Measurements from ENCODE around the gene CCNE1.
A peak's percentile ranks its signal among the peaks of the same experiment; 100 is the strongest.
"Not testable (repeated sequence)": the region's sequence is repeated elsewhere in the genome, so short reads cannot be mapped to it uniquely, and the experiment has no call there.

Gene CCNE1

GRCh38 chr19:29789007-29789406, 22.8 kb upstream of the CCNE1 start:
- DNase-seq: no peak

- no peak for DNase-seq
Observed at GRCh38 chr19:29793116-29793727, 18.6 kb upstream of the CCNE1 start.

- DNase-seq: not testable (repeated sequence)
Observed at GRCh38 chr19:29794490-29794889, 17.3 kb upstream of the CCNE1 start.

- DNase-seq: no peak
Observed at GRCh38 chr19:29795461-29796172, 16.2 kb upstream of the CCNE1 start.

- no peak for DNase-seq
Observed at GRCh38 chr19:29796173-29796573, 15.6 kb upstream of the CCNE1 start.

GRCh38 chr19:29798774-29799497, 12.9 kb upstream of the CCNE1 start:
- DNase-seq: no peak

- no peak for DNase-seq
Observed at GRCh38 chr19:29800100-29800825, 11.5 kb upstream of the CCNE1 start.

- DNase-seq: not testable (repeated sequence)
Observed at GRCh38 chr19:29803951-29804350, 7.8 kb upstream of the CCNE1 start.

GRCh38 chr19:29804493-29804892, 7.3 kb upstream of the CCNE1 start:
- no peak for DNase-seq

- no peak for DNase-seq
Observed at GRCh38 chr19:29805031-29805965, 6.5 kb upstream of the CCNE1 start.

- no peak for DNase-seq
Observed at GRCh38 chr19:29806098-29806866, 5.5 kb upstream of the CCNE1 start.

- no peak for DNase-seq
Observed at GRCh38 chr19:29807178-29807577, 4.6 kb upstream of the CCNE1 start.

GRCh38 chr19:29807870-29808405, 3.9 kb upstream of the CCNE1 start:
- no peak for DNase-seq

GRCh38 chr19:29809795-29810503, 1.8 kb upstream of the CCNE1 start:
- DNase-seq: no peak

- DNase-seq: no peak
Observed at GRCh38 chr19:29810504-29810871, 1.3 kb upstream of the CCNE1 start.

- peak; percentile 23 for DNase-seq
Observed at GRCh38 chr19:29812080-29812880, 489 bp downstream of the CCNE1 start.

- DNase-seq: no peak
Observed at GRCh38 chr19:29812881-29813275, 1.1 kb downstream of the CCNE1 start.

GRCh38 chr19:29813642-29814041, 1.9 kb downstream of the CCNE1 start:
- DNase-seq: no peak

GRCh38 chr19:29815231-29815630, 3.4 kb downstream of the CCNE1 start:
- no peak for DNase-seq

GRCh38 chr19:29817316-29817715, 5.5 kb downstream of the CCNE1 start:
- no peak for DNase-seq
